Bronchial epithelial cell (primary cell): Measurements from ENCODE around the gene ZNF511. TPM values are rescaled to one million over a fixed set of nuclear protein-coding genes. Genes with fewer than 3 reads are reported as not detected.

Experiments used
- DNase-seq: peaks from one replicate; pipeline ENCODE4 v3.0.0-alpha.2; 2010; ENCODE audit warnings: low read depth
- FAIRE-seq: peaks from 2 replicates; lab custom pipeline; 2011; peaks lifted over from hg19 to GRCh38; lab: Jason Lieb, UNC
- H3K27me3 ChIP-seq: 2 replicates; pipeline ENCODE4 v1.5.1; 2011; ENCODE audit warnings: low read length; ENCODE audit not compliant: control insufficient read depth, insufficient read depth
- H3K36me3 ChIP-seq: 2 replicates; pipeline ENCODE4 v1.5.1; 2011; ENCODE audit warnings: low read length; ENCODE audit not compliant: control insufficient read depth, insufficient read depth
- H3K4me3 ChIP-seq: 2 replicates; pipeline ENCODE4 v1.5.1; 2011; ENCODE audit warnings: mild to moderate bottlenecking, low read depth, low read length, control low read depth
- CTCF ChIP-seq: IDR thresholded peaks from 2 replicates; pipeline ENCODE4 v1.5.1; 2011; ENCODE audit warnings: mild to moderate bottlenecking, moderate library complexity, low read length, control low read depth, inconsistent platforms; ENCODE audit not compliant: insufficient read depth, severe bottlenecking
- total RNA-seq: library from RNA; depleted of rRNA; stranded (reverse); fragments of >200 nt; gene quantifications from 2 replicates; pipeline ENCODE4 v1.2.1, GENCODE V29; 2014

The ZNF511 gene
- total RNA-seq, 1 donor from 2014 or later, result 23.2 TPM

- Histone ChIP-seq H3K4me3 (no peak overlapping the region), H3K27me3 (no peaks in the 10 kb centered on the region), H3K36me3 (peaks cover 41% of the 10 kb centered on the region)
- no peak for TF ChIP-seq CTCF
- FAIRE-seq (no peak), DNase-seq (no peak)
Observed at GRCh38 chr10:133283931-133284330, 24.8 kb upstream of the ZNF511 start.

GRCh38 chr10:133285217-133285616 is 23.5 kb upstream of the ZNF511 start:
- Histone ChIP-seq H3K36me3 (peaks cover 45% of the 10 kb centered on the region), H3K27me3 (no peaks in the 10 kb centered on the region), H3K4me3 (no peak overlapping the region)
- no peak for TF ChIP-seq CTCF
- FAIRE-seq (no peak), DNase-seq (no peak)

GRCh38 chr10:133286366-133286765 is 22.3 kb upstream of the ZNF511 start:
- DNase-seq, result no peak
- no peak overlapping the region for H3K4me3 ChIP-seq
- no peak for TF ChIP-seq CTCF
- H3K27me3 ChIP-seq, result no peaks in the 10 kb centered on the region
- peaks cover 44% of the 10 kb centered on the region for H3K36me3 ChIP-seq
- no peak for FAIRE-seq

GRCh38 chr10:133287832-133288500 is 20.7 kb upstream of the ZNF511 start:
- no peak for TF ChIP-seq CTCF
- peaks cover 43% of the 10 kb centered on the region for H3K36me3 ChIP-seq
- DNase-seq (no peak), FAIRE-seq (no peak)
- H3K4me3 ChIP-seq, result no peak overlapping the region
- no peaks in the 10 kb centered on the region for H3K27me3 ChIP-seq

- TF ChIP-seq CTCF, result no peak
- no peak for DNase-seq
- peaks cover 31% of the 10 kb centered on the region for H3K36me3 ChIP-seq
- H3K27me3 ChIP-seq, result no peaks in the 10 kb centered on the region
- no peak overlapping the region for H3K4me3 ChIP-seq
- no peak for FAIRE-seq
Observed at GRCh38 chr10:133289761-133290160, 19.0 kb upstream of the ZNF511 start.
